Right renal cortex interstitium (tissue), 3 donors: Measurements from ENCODE around the gene F10. TPM values are rescaled to one million over a fixed set of nuclear protein-coding genes. Genes with fewer than 3 reads are reported as not detected.
"Not testable (repeated sequence)": the region's sequence is repeated elsewhere in the genome, so short reads cannot be mapped to it uniquely, and the experiment has no call there.

Experiments
- DNase-seq, 3 donors: peaks; one replicate each; pipeline ENCODE4 v3.0.0-alpha.2; 2013; ENCODE audit warnings: low read depth in 3 of 3, low spot score in 2 of 3
- polyA plus RNA-seq, 3 donors: library from polyadenylated mRNA; unstranded; fragments of 120-200 nt; gene quantifications; one replicate each; pipeline ENCODE4 v1.2.1, GENCODE V29; 2013; ENCODE audit not compliant: insufficient read length in 3 of 3

The F10 gene
- polyA plus RNA-seq, 3 donors: 16.9 to 20.3 (median 17.7) TPM

DNA sequence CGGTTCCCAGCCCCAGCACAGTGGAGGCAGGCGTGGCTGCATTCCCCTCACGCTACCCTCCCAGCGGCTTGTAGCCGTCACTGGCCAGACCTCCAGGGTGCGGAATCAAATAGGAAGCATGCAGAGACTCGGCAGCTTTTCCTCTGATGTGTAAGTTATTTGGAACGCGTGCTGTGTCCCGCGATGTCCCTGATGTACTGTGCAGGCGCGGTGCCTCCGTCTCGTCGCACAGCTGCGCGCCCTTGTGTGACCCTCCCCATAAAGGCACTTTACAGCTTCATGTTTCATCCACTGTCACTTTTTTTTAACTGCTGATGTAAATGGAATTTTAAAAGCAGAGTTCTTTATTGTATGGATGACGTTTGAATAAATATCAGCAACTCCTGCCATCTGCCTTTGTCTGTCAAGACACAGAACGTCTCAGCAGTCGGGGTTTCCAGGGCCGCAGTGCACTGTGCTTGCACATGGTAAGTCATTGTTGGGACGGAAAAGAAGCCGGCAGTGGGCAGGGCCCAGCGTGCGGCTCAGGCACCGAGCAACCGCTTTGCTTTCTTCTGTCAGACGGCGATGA, 24.4 kb upstream of the F10 start:
- DNase-seq: no peak

DNA sequence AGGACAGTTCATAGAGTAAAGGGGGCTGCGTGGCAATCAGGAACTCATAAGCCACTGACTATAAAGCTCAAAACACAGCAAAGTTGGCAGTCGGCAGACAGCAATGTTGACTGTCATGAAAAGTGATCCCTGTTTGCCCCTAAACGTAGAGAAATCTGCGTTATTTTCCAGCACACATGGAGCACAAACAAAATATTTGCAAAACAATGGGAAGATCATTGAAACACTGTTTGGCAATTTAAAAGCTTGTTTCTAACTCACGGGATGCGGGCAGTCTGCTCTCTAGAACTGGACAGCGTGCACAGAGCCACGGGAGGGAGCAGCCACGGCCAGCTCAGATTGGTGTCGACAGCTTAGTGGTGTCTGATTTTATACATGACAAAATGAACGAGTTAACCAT, 23.5 kb upstream of the F10 start:
- DNase-seq: no peak

DNA sequence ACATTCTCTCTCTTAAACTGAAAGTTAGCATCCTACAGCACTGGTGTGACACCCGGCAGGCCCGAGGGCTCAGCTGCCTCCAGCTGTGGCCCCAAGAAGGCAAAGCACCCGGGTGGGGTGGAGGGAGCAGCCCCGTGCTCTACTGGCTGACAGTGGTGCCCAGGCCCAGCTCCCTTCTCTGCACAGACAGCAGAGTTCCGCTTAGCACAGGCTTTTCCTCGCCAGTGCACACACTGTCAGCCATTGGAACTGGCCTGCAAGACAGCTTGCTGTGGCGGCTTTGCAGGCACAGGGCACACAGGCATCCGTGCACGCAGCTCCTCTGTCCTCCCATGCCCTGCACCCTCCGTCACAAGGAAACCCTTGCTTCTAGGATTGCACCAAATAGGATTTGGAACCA, 20.3 kb upstream of the F10 start:
- not testable (repeated sequence) for DNase-seq

DNA sequence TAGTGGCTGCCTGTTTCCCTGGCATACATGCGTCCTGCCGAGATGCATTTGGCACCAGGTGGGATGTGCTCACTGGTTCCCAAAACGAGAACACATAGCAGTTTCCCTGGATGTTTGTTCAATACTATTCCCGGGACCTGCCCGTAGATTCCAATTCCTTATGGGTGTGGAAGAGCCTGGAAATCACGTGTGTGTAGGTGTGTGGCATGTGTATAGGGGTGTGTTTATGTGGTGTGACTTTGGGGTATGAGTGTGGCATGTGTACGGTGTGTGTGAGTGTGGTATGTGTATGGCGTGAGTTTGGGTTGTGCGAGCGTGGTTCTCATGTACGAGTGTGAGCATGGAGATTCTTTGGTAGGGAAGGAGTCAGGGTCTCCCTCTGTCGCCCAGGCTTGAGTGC, 19.9 kb upstream of the F10 start:
- no peak for DNase-seq

DNA sequence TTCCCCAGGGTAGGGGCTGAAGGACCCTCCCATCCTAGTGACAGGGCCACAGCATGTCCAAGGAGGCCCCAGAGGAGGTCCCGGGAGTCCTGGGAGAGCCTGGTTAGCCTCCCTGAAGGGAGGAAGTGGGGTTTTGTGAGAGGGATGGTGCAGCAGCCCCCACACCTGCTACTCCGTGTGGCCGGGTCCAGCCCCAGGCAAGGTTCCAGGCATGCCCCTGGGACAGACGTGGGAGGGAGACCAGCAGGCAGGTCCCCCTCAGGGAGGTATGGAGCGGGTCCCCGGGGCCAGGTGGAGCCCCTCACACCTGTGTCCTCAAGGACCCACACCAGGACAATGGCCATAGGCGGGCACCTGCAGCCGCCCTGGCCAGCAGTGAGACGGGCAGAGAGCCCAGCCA, 19.0 kb upstream of the F10 start:
- no peak for DNase-seq

DNA sequence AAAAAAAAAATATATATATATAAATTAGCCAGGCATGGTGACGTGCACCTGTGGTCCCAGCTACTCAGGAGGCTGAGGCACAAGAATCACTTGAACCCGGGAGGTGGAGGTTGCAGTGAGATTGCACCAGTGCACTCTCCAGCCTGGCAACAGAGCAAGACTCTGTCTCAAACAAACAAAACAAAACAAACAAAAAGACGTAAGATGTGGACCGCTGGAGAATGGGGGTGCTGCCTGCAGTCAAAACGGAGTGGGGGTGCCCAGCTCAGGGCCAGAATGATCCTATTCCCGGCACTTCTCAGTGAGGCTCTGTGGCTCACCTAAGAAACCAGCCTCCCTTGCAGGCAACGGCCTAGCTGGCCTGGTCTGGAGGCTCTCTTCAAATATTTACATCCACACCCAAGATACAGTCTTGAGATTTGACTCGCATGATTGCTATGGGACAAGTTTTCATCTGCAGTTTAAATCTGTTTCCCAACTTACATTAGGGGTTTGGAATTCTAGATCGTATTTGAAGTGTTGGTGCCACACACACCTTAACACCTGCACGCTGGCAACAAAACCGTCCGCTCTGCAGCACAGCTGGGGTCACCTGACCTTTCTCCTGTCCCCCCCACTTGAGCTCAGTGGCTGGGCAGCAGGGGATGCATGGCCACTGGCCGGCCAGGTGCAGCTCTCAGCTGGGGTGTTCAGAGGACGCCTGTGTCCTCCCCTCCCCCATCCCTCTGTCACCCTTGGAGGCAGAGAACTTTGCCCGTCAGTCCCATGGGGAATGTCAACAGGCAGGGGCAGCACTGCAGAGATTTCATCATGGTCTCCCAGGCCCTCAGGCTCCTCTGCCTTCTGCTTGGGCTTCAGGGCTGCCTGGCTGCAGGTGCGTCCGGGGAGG, 17.3 kb upstream of the F10 start, which contains the start of gene F7:
F7 (plus strand) TSS at position 760 of the 889 bp plus-strand sequence; CDS start at position 811, 51 bp downstream.
- no peak for DNase-seq

DNA sequence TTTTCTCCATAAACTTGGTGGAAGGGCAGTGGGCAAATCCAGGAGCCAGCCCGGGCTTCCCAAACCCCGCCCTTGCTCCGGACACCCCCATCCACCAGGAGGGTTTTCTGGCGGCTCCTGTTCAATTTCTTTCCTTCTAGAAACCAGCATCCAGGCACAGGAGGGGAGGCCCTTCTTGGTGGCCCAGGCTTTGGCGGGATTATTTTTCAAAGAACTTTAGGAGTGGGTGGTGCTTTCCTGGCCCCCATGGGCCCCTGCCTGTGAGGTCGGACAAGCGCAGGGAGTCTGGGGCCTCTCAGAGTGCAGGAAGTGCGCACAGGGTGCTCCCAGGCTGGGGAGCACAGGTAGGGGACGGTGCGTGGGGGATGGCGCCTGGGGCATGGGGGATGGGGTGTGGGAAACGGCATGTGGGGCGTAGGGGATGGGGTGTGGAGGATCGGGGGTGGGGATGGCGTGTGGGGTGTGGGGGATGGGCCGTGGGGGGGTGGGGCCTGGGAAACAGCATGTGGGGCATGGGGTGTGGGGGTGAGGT, 16.6 kb upstream of the F10 start:
- DNase-seq: no peak

DNA sequence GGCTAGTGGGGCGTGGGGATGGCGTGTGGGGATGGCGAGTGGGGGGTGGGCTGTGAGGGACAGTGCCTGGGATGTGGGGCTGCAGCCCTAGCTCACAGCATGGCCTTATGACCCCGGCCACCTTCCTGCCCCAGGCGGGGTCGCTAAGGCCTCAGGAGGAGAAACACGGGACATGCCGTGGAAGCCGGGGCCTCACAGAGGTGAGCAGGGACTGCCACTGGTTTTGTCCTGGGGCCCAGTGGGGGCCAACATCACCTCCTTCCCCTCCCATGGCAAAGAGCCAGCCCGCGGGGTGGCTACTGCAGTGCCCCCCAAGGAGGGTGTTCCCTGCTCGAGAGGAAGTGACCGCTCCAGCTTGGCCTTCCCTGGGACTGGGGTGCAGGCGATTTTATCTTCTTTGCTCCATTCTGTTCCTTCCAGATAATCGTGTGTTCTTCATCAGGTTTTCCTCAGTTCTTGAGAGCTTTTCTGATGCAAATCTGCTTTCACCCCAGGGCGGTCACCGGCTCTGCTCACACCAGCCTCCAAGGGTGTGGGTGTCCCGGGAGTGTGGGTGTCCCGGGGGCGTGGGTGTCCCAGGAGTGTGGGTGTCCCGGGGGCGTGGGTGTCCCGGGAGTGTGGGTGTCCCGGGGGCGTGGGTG, 15.8 kb upstream of the F10 start:
- DNase-seq: no peak

DNA sequence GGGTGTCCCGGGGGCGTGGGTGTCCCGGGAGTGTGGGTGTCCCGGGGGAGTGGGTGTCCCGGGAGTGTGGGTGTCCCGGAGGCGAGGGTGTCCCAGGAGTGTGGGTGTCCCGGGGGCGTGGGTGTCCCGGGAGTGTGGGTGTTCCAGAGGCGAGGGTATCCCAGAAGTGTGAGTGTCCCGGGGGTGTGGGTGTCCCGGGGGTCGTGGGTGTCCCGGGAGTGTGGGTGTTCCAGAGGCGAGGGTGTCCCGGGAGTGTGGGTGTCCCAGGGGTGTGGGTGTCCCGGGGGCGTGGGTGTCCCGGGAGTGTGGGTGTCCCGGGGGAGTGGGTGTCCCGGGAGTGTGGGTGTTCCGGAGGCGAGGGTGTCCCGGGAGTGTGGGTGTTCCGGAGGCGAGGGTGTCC, 14.1 kb upstream of the F10 start:
- DNase-seq: not testable (repeated sequence)

DNA sequence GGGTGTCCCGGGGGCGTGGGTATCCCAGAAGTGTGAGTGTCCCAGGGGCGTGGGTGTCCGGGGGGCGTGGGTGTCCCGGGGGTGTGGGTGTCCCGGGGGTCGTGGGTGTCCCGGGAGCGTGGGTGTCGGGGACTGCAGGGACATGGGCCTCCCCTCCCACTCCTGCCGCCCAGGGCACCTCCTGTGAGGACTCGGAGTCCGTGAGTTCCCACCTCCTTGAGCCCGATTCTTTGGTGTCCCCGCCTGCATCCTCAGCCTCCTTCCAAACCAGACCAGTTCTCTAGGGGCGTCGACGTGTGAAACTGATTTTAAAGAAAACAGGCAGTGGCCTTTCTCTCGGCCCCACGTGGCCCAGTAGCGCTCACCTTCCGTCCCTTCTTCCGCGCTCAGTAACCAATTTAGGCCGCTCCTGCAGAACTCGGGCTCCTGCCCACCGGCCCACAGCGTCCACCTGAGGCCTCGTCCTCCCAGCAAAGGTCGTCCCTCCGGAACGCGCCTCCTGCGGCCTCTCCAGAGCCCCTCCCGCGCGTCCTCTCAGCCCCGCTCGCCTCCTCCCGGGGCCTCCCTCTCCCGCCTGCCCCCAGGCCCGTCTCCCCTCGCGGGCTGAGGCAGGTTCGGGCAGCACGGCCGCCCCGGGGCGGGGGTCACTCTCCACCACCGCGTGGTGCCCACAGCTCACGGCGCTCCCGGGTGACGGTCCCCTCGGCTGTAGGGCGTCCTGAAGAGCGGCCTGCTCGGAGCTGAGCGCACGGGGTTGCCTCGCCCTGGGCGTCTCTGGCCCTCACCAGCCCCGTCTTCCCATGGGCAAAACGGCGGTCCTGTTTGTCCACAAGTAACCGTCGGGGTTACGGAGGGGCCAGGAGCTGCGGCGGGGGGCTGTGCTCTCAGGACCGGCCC, 13.2 kb upstream of the F10 start:
- DNase-seq: no peak

DNA sequence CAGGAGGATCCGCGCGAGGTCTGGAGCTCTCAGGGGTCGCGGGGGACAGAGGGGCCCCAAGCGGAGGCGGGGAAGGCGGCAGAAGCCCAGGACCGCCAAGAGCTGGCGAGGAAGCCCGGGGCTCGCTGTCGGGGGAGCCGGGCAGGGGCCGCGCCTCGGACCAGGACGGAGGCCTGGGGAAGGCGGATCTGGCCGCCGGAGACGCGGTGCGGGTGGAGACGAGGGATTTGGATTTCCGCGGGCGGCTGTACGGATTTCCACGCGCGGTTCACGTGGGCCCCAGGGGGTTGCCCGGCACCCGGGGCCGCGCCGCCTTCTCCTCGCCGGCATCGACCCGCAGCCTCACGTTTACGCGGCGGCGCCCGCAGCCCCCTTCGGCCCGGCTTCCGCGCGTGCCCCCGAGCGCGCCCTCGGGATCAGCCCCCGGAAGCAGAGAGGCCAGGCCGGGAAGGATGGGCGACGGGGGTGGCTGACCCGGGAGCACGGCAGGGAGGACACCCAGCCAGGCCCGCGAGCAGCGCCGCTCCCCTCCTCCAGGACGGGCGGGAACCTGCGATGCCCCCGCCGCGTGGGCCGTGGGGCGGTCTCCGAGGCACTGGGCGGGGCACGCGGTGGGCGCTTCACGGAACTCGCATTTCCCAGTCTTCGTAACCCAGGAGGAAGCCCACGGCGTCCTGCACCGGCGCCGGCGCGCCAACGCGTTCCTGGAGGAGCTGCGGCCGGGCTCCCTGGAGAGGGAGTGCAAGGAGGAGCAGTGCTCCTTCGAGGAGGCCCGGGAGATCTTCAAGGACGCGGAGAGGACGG, 12.3 kb upstream of the F10 start:
- DNase-seq: no peak

DNA sequence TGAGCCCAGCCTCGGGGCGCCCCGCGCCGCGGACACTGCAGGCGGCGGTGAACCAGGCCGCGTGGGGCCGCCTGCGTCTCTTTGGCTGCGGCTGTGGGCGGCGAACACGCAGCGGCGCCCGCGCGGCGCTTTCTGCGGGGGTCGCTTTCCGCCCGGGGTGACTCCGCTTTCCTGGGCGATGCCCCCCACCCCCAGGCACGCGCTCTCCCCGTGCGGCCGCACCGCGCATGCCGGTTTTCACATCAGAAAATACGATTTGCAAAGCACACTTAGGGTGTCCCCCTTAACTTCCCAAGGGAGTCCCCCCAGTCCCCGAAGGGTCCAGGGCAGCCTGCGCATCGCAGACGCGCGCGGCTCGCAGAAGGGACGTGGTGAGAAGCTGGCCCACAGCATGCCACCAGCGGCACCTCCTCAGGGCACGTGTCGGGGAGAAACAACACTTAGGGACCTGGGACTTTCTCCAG, 11.7 kb upstream of the F10 start:
- no peak for DNase-seq

DNA sequence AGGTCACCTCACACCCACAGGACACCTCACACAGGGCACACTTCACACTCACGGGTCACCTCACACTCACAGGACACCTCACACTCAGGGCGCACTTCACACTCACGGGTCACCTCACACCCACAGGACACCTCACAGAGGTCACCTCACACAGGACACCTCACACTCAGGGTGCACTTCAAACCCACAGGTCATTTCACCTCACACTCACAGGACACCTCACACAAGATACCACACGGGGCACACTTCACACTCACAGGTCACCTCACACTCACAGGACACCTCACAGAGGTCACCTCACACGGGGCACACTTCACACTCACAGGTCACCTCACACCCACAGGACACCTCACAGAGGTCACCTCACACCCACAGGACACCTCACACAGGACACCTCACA, 10.8 kb upstream of the F10 start:
- not testable (repeated sequence) for DNase-seq

DNA sequence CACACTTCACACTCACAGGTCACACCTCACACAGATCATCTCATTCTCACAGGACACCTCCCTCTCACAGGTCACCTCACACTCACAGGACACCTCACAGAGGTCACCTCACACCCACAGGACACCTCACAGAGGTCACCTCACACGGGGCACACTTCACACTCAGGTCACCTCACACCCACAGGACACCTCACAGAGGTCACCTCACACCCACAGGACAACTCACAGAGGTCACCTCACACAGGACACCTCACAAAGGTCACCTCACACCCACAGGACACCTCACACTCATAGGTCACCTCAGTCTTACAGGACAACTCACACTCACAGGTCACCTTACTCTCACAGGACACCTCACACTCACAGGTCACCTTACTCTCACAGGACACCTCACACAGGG, 10.1 kb upstream of the F10 start:
- not testable (repeated sequence) for DNase-seq

DNA sequence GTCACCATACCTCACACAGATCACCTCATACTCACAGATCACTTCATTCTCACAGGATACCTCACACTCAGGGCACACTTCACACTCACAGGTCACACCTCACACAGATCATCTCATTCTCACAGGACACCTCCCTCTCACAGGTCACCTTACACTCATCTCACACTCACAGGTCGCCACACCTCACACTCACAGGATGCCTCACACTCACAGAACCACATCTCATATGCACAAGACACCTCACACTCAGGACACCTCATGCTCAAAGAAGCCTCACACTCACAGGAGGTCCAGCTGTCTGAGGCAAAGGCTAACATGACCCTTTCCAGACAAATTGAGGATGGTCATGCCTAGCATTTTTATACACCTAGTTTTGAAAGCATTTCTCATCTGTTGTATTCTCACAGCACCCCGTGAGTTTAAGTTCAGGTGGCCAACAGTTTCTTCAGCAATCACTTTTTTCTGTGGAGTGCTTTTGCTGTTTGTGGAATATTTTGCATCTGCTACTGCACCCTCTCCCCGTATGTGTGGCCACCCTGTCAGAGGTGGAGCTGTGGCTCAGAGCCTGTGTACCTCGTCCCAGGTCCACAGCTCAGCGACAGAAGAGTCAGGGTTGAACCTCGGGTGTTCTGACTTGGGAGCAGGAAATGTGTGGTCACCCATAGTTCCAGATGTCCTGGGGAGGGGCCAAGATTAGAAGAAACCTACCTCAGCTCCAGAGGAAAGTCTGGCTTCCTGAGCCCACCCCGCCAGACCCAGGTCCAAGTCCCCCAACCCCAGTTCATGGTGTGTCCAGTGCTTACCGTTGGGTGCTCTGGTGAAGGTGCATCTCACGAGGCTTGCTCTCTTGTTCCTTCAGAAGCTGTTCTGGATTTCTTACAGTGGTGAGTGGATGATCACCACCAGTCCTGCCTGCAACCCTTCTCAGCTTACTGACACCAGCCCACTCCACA, 9.4 kb upstream of the F10 start:
- DNase-seq: no peak

DNA sequence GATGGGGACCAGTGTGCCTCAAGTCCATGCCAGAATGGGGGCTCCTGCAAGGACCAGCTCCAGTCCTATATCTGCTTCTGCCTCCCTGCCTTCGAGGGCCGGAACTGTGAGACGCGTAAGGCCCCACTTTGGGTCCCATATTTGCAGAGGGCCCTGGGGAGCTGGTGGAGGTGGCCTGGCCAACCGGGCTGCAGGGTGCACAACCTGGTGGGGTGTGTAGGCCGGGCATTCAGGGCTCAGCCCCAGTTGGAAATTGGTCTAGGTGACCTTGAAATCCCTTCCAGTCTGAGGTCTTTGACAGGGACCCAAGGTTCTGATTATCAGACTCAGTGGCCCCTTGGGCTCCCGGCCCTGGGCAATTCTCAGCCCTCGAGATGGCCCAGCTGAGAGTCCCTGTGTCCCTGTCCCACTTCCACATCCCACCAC, 8.7 kb upstream of the F10 start:
- no peak for DNase-seq

DNA sequence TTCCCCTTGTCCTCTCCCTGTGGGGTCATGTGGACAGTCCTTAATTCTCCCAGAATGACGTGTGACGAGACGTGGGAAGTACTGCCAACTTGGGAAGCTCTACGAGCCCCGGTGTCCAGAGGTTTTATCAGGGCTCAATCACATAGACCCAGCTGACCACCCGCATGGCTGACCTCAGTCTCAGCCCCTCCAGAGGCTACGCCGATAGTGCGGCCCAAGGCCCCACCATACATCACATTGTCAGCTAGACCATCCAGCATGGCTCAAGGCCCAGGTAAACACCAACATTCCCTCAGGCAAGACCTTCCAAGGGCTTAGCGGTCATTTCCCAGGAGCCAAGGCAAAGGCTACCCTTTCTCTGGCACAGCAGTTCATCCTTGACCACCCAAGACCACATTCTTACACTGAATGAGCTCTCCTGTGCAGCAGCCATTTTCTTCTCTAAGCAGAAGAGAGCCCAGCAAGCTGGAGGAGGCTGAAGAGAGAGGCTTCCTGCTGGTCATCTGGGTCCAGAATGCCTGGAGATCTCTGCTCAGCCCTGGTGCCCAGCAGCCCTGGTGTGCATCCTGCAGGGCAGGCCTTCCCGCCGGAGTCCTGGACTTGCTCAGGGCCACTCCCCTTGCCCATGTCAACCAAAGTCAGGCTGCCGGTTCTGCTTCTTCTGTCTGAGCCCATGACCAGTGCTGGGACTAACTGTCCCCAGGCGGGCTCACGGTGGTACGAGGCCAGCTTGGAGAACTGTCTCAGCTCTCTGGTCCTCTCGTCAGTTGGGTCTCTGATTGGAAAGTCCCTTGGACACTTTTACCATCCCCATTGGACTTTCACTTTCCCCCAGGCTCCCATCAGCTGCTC, 7.9 kb upstream of the F10 start:
- DNase-seq: no peak
